ENCODE results near the gene PIK3CD. TPM values are rescaled to one million over a fixed set of nuclear protein-coding genes. Genes with fewer than 3 reads are reported as not detected.
"Not testable (repeated sequence)": the region's sequence is repeated elsewhere in the genome, so short reads cannot be mapped to it uniquely, and the experiment has no call there.

The PIK3CD gene
- total RNA-seq, 1 experiment from 2014 or later: 8.5 TPM

GRCh38 chr1:9732123-9732971, 80.8 kb downstream of the PIK3CD start:
- no peak for DNase-seq (ENCODE audit: low read depth)

GRCh38 chr1:9733160-9733789, 81.7 kb downstream of the PIK3CD start:
- no peak for DNase-seq (ENCODE audit: low read depth)

GRCh38 chr1:9735800-9736199, 84.3 kb downstream of the PIK3CD start:
- no peak for DNase-seq (ENCODE audit: low read depth)

- no peak for DNase-seq (ENCODE audit: low read depth)
These were observed 84.7 kb downstream of the PIK3CD start for GRCh38 chr1:9736241-9736640.

- DNase-seq (ENCODE audit: low read depth): no peak
These were observed 85.5 kb downstream of the PIK3CD start for GRCh38 chr1:9737057-9737456.

GRCh38 chr1:9737671-9738070, 86.1 kb downstream of the PIK3CD start:
- DNase-seq (ENCODE audit: low read depth): no peak

- DNase-seq (ENCODE audit: low read depth): no peak
These were observed 92.7 kb downstream of the PIK3CD start for GRCh38 chr1:9744106-9744799.

GRCh38 chr1:9746211-9746610, 94.7 kb downstream of the PIK3CD start:
- no peak for DNase-seq (ENCODE audit: low read depth)

- no peak for DNase-seq (ENCODE audit: low read depth)
These were observed 95.1 kb downstream of the PIK3CD start for GRCh38 chr1:9746651-9747050.

GRCh38 chr1:9748391-9748790, 96.9 kb downstream of the PIK3CD start:
- DNase-seq (ENCODE audit: low read depth): not testable (repeated sequence)

GRCh38 chr1:9749361-9749760, 97.8 kb downstream of the PIK3CD start:
- DNase-seq (ENCODE audit: low read depth): no peak

GRCh38 chr1:9751971-9752370, 100.4 kb downstream of the PIK3CD start:
- no peak for DNase-seq (ENCODE audit: low read depth)

GRCh38 chr1:9753121-9753531, 101.6 kb downstream of the PIK3CD start:
- DNase-seq (ENCODE audit: low read depth): peak; percentile 85

- DNase-seq (ENCODE audit: low read depth): peak; percentile 82
These were observed 104.0 kb downstream of the PIK3CD start for GRCh38 chr1:9755441-9755995.

- DNase-seq (ENCODE audit: low read depth): no peak
These were observed 107.1 kb downstream of the PIK3CD start for GRCh38 chr1:9758559-9759121.

GRCh38 chr1:9759939-9760338, 108.4 kb downstream of the PIK3CD start:
- no peak for DNase-seq (ENCODE audit: low read depth)

GRCh38 chr1:9760824-9761223, 109.3 kb downstream of the PIK3CD start:
- DNase-seq (ENCODE audit: low read depth): no peak

GRCh38 chr1:9761855-9762254, 110.3 kb downstream of the PIK3CD start:
- no peak for DNase-seq (ENCODE audit: low read depth)

GRCh38 chr1:9762446-9762845, 110.9 kb downstream of the PIK3CD start:
- DNase-seq (ENCODE audit: low read depth): not testable (repeated sequence)

- DNase-seq (ENCODE audit: low read depth): no peak
These were observed 112.4 kb downstream of the PIK3CD start for GRCh38 chr1:9763914-9764313.

GRCh38 chr1:9764550-9764949, 113.0 kb downstream of the PIK3CD start:
- DNase-seq (ENCODE audit: low read depth): no peak
